HEK293 (cell line): ENCODE measurements around the gene HSD17B8.

Experiments used
- KLF10 ChIP-seq: fragments of 450-650 bp; IDR thresholded peaks from 2 replicates; pipeline ENCODE4 v1.5.1; 2018; ENCODE audit warnings: missing biosample characterization, mild to moderate bottlenecking, missing genetic modification characterization
- KLF9 ChIP-seq: fragments of 450-650 bp; formaldehyde crosslinking; IDR thresholded peaks from 2 replicates; pipeline ENCODE4 v1.5.1; 2016; ENCODE audit warnings: missing biosample characterization, missing genetic modification characterization, low read depth
- PRDM10 ChIP-seq: fragments of 450-650 bp; formaldehyde crosslinking; IDR thresholded peaks from 2 replicates; pipeline ENCODE4 v1.5.1; 2016; ENCODE audit warnings: missing biosample characterization, missing genetic modification characterization
- TCF7L2 ChIP-seq: IDR thresholded peaks from 2 replicates; pipeline ENCODE4 v1.6.1; 2011; ENCODE audit warnings: low read depth, mild to moderate bottlenecking, inconsistent platforms, low read length, moderate library complexity, borderline replicate concordance
- ZFP69B ChIP-seq: fragments of 450-650 bp; formaldehyde crosslinking; IDR thresholded peaks from 2 replicates; pipeline ENCODE4 v1.5.1; 2016; ENCODE audit warnings: missing biosample characterization, missing genetic modification characterization
- ZNF148 ChIP-seq: fragments of 450-650 bp; formaldehyde crosslinking; IDR thresholded peaks from 2 replicates; pipeline ENCODE4 v1.5.0; 2017; ENCODE audit warnings: missing biosample characterization, missing genetic modification characterization, borderline replicate concordance
- ZNF16 ChIP-seq: fragments of 450-650 bp; formaldehyde crosslinking; IDR thresholded peaks from 2 replicates; pipeline ENCODE4 v1.5.1; 2016; ENCODE audit warnings: low read depth, missing biosample characterization, missing genetic modification characterization
- ZNF19 ChIP-seq: fragments of 450-650 bp; formaldehyde crosslinking; IDR thresholded peaks from 2 replicates; pipeline ENCODE4; 2016; ENCODE audit warnings: missing biosample characterization, missing genetic modification characterization, low read depth
- ZNF239 ChIP-seq: fragments of 450-650 bp; formaldehyde crosslinking; IDR thresholded peaks from 2 replicates; pipeline ENCODE4 v1.5.1; 2016; ENCODE audit warnings: missing biosample characterization, missing genetic modification characterization
- ZNF449 ChIP-seq: fragments of 450-650 bp; formaldehyde crosslinking; IDR thresholded peaks from 2 replicates; pipeline ENCODE4 v1.5.1; 2017; ENCODE audit warnings: missing biosample characterization, mild to moderate bottlenecking, missing genetic modification characterization, moderate library complexity
- ZNF501 ChIP-seq: fragments of 450-650 bp; formaldehyde crosslinking; IDR thresholded peaks from 2 replicates; pipeline ENCODE4 v1.5.1; 2016; ENCODE audit warnings: missing biosample characterization, missing genetic modification characterization
- ZNF510 ChIP-seq: fragments of 450-650 bp; formaldehyde crosslinking; IDR thresholded peaks from 2 replicates; pipeline ENCODE4 v1.5.1; 2018; ENCODE audit warnings: mild to moderate bottlenecking, missing genetic modification characterization, missing biosample characterization; ENCODE audit not compliant: insufficient replicate concordance
- ZNF518A ChIP-seq: fragments of 450-650 bp; formaldehyde crosslinking; conservative IDR thresholded peaks from 2 replicates; pipeline ENCODE4 v1.5.1; 2016; ENCODE audit warnings: low read depth, missing biosample characterization, missing genetic modification characterization
- ZNF521 ChIP-seq: fragments of 450-650 bp; formaldehyde crosslinking; IDR thresholded peaks from 2 replicates; pipeline ENCODE4 v1.5.1; 2017; ENCODE audit warnings: missing biosample characterization, mild to moderate bottlenecking, missing genetic modification characterization
- ZNF529 ChIP-seq: fragments of 450-650 bp; formaldehyde crosslinking; IDR thresholded peaks from 2 replicates; pipeline ENCODE4 v1.5.1; 2017; ENCODE audit warnings: missing genetic modification characterization, missing biosample characterization; ENCODE audit not compliant: insufficient replicate concordance
- ZNF555 ChIP-seq: fragments of 450-650 bp; formaldehyde crosslinking; conservative IDR thresholded peaks from 2 replicates; pipeline ENCODE4 v1.5.1; 2017; ENCODE audit warnings: missing biosample characterization, mild to moderate bottlenecking, missing genetic modification characterization, inconsistent platforms
- ZNF580 ChIP-seq: fragments of 450-650 bp; formaldehyde crosslinking; IDR thresholded peaks from 2 replicates; pipeline ENCODE4 v1.5.1; 2016; ENCODE audit warnings: missing biosample characterization, missing genetic modification characterization
- ZNF610 ChIP-seq: fragments of 450-650 bp; formaldehyde crosslinking; IDR thresholded peaks from 2 replicates; pipeline ENCODE4 v1.5.1; 2016; ENCODE audit warnings: missing biosample characterization, missing genetic modification characterization, borderline replicate concordance
- ZNF626 ChIP-seq: fragments of 450-650 bp; sonication (Bioruptor Pico); formaldehyde crosslinking; IDR thresholded peaks from 2 replicates; pipeline ENCODE4 v1.5.1; 2018; ENCODE audit warnings: missing biosample characterization, missing genetic modification characterization, inconsistent platforms
- ZNF660 ChIP-seq: fragments of 450-650 bp; IDR thresholded peaks from 2 replicates; pipeline ENCODE4 v1.5.1; 2018; ENCODE audit warnings: missing biosample characterization, mild to moderate bottlenecking, missing genetic modification characterization
- ZNF670 ChIP-seq: fragments of 450-650 bp; formaldehyde crosslinking; IDR thresholded peaks from 2 replicates; pipeline ENCODE4 v1.5.1; 2016; ENCODE audit warnings: missing biosample characterization, missing genetic modification characterization, low read depth
- ZSCAN18 ChIP-seq: fragments of 450-650 bp; formaldehyde crosslinking; IDR thresholded peaks from 2 replicates; pipeline ENCODE4 v1.5.1; 2016; ENCODE audit warnings: missing biosample characterization, missing genetic modification characterization
- ZSCAN23 ChIP-seq: fragments of 450-650 bp; formaldehyde crosslinking; IDR thresholded peaks from 2 replicates; pipeline ENCODE4 v1.5.1; 2016; ENCODE audit warnings: missing biosample characterization, missing genetic modification characterization

HSD17B8 gene

GRCh38 chr6:33248932-33249731 is 44.7 kb downstream of the HSD17B8 start (continued):
- 0 out of 2 replicates have a peak, but pooled peaks have one; percentile 28 for TF ChIP-seq ZNF501 (tag by site-specific recombination)
- TF ChIP-seq KLF10, result peak; percentile 84; the same call in 1 of the 2 replicates
- no peak for TF ChIP-seq ZNF239 (tag by site-specific recombination)
- peak; percentile 97 for TF ChIP-seq ZNF610
- TF ChIP-seq ZNF449 (tag by site-specific recombination), result no peak
- 0 out of 2 replicates have a peak, but pooled peaks have one; percentile 11 for TF ChIP-seq ZNF660 (tag by site-specific recombination)
- no peak for TF ChIP-seq ZNF529 (tag by site-specific recombination)
- TF ChIP-seq TCF7L2, result no peak
- TF ChIP-seq ZNF521 (tag by site-specific recombination), result no peak
- TF ChIP-seq PRDM10 (tag by site-specific recombination), result peak; percentile 86
- no peak for TF ChIP-seq ZNF670 (tag by site-specific recombination)
- peak; percentile 19; the same call in 1 of the 2 replicates for TF ChIP-seq KLF9 (tag by site-specific recombination)
- no peak for TF ChIP-seq ZSCAN18
- no peak for TF ChIP-seq ZNF16
- no peak for TF ChIP-seq ZNF148 (tag by site-specific recombination)
- no peak for TF ChIP-seq ZFP69B
- no peak for TF ChIP-seq ZSCAN23 (tag by site-specific recombination)
- TF ChIP-seq ZNF555 (tag by site-specific recombination), result no peak
- no peak for TF ChIP-seq ZNF626
- no peak for TF ChIP-seq ZNF518A
- TF ChIP-seq ZNF19 (tag by site-specific recombination), result no peak
- TF ChIP-seq ZNF580, result no peak; the same call in 1 of the 2 replicates
- TF ChIP-seq ZNF510 (tag by site-specific recombination), result no peak
